ENCODE results near the gene MAMLD1. TPM values are rescaled to one million over a fixed set of nuclear protein-coding genes. Genes with fewer than 3 reads are reported as not detected.

The MAMLD1 gene
- total and polyA plus RNA-seq, 12 donors = 1.2 to 4.2 (median 2.3) TPM

DNA sequence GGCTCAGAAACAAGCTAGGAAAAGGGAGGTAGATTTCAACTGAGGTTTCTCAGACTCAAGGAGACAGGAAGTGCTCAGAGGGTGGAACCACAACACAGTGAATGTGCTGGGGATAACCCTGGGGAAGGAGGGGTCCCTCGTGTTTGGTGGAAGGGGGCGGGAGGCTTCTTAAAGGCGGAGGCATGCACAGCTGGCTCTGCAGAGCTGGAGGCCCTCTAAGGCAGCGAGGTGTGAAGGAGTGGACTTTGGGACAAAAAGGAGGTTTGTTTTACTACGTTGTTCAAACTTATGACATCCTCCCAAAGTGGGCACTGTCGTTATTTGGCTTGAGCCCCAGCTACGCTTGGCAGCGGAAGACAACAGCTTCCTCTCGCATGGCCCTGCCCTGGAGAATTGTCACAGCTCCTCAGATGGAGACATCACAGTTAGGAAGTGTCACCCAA, 183.6 kb downstream of the MAMLD1 start:
- intact Hi-C loops (cut with DNase I) = loop anchor here in 1 of 10 donors (5.0 kb wide), 2 partner anchors 39 to 41 kb away; no protein-coding TSS in a partner anchor
- Histone ChIP-seq H3K9me3 (no peaks in the 10 kb centered on the region), H3K4me3 (peak overlapping the region in 3 of 10 donors; percentile 48 to 55 (median 49)), H3K27me3 (peaks cover 0 to 4% (median 0%) of the 10 kb centered on the region in 7 donors), H3K36me3 (no peaks in the 10 kb centered on the region), H3K4me1 (peaks cover 0 to 43% (median 11%) of the 10 kb centered on the region in 9 donors), H3K27ac (peak overlapping the region in 9 of 10 donors; percentile 66 to 88 (median 76))
- WGBS, 2 donors = 36 to 52% methylated on average over 9 of the region's 9 CpGs
- ATAC-seq (peak in 6 of 8 donors; percentile 22 to 55 (median 38)), DNase-seq (no peak)
- no peak for TF ChIP-seq CTCF (IDR thresholded peaks at IDR 0.05)

GRCh38 chrX:150547375-150548115, 184.4 kb downstream of the MAMLD1 start:
- Histone ChIP-seq H3K27me3 (peaks cover 0 to 4% (median 0%) of the 10 kb centered on the region in 7 donors), H3K4me1 (peaks cover 0 to 43% (median 11%) of the 10 kb centered on the region in 9 donors), H3K4me3 (peak overlapping the region in 9 of 10 donors; percentile 9 to 55 (median 42)), H3K9me3 (no peaks in the 10 kb centered on the region), H3K27ac (peak overlapping the region; percentile 66 to 88 (median 76)), H3K36me3 (no peaks in the 10 kb centered on the region)
- intact Hi-C loops (cut with DNase I) = loop anchor here in 1 of 10 donors (5.0 kb wide), 2 partner anchors 40 kb away; no protein-coding TSS in a partner anchor
- DNase-seq (peak; percentile 57 to 75), ATAC-seq (peak; percentile 85 to 93 (median 90))
- TF ChIP-seq CTCF (IDR thresholded peaks at IDR 0.05) = no peak
- 8 to 10% methylated on average over 39 to 54 of the region's 54 CpGs for WGBS, 2 donors

GRCh38 chrX:150548251-150548650, 185.1 kb downstream of the MAMLD1 start:
- H3K4me3 ChIP-seq = peak overlapping the region in 5 of 10 donors; percentile 22 to 55 (median 47)
- no peak for TF ChIP-seq CTCF (IDR thresholded peaks at IDR 0.05)
- peak overlapping the region in 8 of 10 donors; percentile 66 to 88 (median 79) for H3K27ac ChIP-seq
- no peaks in the 10 kb centered on the region for H3K9me3 ChIP-seq
- ATAC-seq = no peak
- intact Hi-C loops (cut with DNase I) = loop anchor here in 1 of 10 donors (5.0 kb wide), 2 partner anchors 39 to 41 kb away; no protein-coding TSS in a partner anchor
- peaks cover 0 to 38% (median 11%) of the 10 kb centered on the region in 9 donors for H3K4me1 ChIP-seq
- no peaks in the 10 kb centered on the region for H3K36me3 ChIP-seq
- 83 to 88% methylated on average over 4 of the region's 4 CpGs for WGBS, 2 donors
- no peak for DNase-seq
- H3K27me3 ChIP-seq = peaks cover 0 to 3% (median 0%) of the 10 kb centered on the region in 7 donors

GRCh38 chrX:150548684-150549083, 185.6 kb downstream of the MAMLD1 start:
- H3K4me1 ChIP-seq = peaks cover 0 to 35% (median 11%) of the 10 kb centered on the region in 9 donors
- intact Hi-C loops (cut with DNase I) = loop anchor here in 1 of 10 donors (5.0 kb wide), 2 partner anchors 39 to 41 kb away; no protein-coding TSS in a partner anchor

More at GRCh38 chrX:150548684-150549083, 185.6 kb downstream of the MAMLD1 start:
- WGBS, 2 donors = 87 to 92% methylated on average over 2 of the region's 2 CpGs
- Histone ChIP-seq H3K27ac (no peak overlapping the region), H3K9me3 (no peaks in the 10 kb centered on the region), H3K4me3 (no peak overlapping the region), H3K27me3 (no peaks in the 10 kb centered on the region), H3K36me3 (no peaks in the 10 kb centered on the region)
- DNase-seq = no peak
- no peak for ATAC-seq
- no peak for TF ChIP-seq CTCF (IDR thresholded peaks at IDR 0.05)

Measured in heart right ventricle (tissue), 16 donors.